ENCODE measurements around the gene PDK2.

PDK2 gene

GRCh38 chr17:50153650-50154575 lies 58.8 kb downstream of the PDK2 start:
- peak; percentile 80 for DNase-seq

GRCh38 chr17:50154604-50155003 lies 59.5 kb downstream of the PDK2 start:
- peak; percentile 44 for DNase-seq

GRCh38 chr17:50155115-50155819 lies 60.1 kb downstream of the PDK2 start:
- DNase-seq, result peak; percentile 38

GRCh38 chr17:50157891-50158290 lies 62.7 kb downstream of the PDK2 start:
- DNase-seq, result no peak

- DNase-seq, result peak; percentile 93
These were observed 66.1 kb downstream of the PDK2 start for GRCh38 chr17:50161023-50161910.

All from RPMI8226 (cell line).